COLO829 (cell line): ENCODE measurements around the gene GATM.
A peak's percentile ranks its signal among the peaks of the same experiment; 100 is the strongest.
"Not testable (repeated sequence)": the region's sequence is repeated elsewhere in the genome, so short reads cannot be mapped to it uniquely, and the experiment has no call there.

Source experiments
- DNase-seq: peaks from one replicate; pipeline ENCODE4 v3.0.0; 2012; ENCODE audit warnings: low spot score

The GATM gene

DNA sequence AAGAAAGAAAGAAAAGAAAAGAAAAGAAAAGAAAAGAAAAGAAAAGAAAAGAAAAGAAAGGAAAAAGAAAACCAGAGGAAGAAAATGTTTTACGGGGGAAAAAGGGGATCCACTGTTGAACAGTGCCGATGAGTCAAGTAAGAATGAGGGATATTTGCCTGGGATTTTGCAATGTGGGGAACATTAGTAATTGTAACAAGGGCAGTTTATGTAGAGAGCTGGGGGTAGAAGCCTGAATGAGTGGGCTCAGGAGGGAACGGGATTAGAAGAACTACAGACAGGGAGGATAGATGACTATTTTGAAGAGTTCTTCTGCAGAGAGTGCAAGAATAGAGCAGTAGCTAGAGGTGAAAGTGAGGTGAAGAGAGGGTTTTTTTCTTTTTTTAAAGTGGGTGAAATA lies 28.7 kb downstream of the GATM start:
- no peak for DNase-seq

DNA sequence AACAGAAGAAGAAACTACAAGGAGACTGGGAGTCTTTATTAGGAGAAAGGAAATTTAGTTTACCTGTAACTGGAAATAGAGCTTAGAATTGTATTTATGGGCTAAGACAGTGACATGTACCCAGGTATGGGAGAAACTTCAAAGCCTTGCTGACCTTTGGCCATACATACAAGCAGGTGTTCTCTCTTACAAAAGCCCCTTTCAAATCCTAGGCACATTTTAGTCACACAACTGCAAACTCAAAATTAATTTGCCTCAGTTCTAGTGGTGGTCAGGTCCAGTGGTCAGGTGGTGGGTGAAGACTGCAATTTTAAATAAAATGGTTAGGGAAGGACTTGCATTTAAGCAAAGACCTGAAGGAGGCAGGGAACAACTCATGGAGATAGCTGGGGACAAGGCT lies 30.4 kb downstream of the GATM start:
- no peak for DNase-seq

DNA sequence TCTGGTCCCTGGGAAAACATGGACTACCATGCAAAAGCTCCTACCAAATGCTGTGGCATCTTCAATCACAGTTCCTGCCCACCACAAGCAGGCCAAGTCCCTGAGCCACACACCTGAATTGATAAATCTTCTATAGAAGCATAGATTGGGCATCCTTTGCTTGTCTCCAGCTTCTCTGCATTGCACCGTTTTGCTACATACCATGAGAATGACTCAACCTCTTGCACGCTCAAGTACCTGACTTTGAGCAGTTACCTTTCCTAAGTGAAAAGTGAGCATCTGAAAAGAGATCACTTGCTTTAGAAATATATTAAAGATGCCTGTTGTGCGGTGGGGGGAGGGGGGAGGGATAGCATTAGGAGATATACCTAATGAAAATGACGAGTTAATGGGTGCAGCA lies 31.3 kb downstream of the GATM start:
- no peak for DNase-seq

DNA sequence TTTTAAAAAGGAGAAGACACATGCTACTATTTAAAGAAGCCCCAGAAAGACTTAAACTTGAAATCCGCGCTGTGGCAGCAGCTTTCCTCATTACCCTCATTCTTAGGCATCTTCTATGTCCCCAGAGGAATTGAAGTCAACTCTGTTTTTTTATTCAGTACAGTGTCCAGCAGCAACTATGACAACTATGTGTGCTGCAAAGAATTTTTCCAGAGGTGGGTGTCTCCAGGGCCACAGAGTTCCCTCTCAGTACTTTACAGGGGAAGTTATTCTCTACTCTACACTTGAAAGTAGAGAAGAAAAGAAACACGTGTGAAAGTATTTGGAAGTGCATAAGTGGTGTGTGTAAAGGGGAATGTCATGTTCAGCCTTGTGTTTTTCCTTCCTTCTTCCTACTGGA lies 32.0 kb downstream of the GATM start:
- DNase-seq = no peak

DNA sequence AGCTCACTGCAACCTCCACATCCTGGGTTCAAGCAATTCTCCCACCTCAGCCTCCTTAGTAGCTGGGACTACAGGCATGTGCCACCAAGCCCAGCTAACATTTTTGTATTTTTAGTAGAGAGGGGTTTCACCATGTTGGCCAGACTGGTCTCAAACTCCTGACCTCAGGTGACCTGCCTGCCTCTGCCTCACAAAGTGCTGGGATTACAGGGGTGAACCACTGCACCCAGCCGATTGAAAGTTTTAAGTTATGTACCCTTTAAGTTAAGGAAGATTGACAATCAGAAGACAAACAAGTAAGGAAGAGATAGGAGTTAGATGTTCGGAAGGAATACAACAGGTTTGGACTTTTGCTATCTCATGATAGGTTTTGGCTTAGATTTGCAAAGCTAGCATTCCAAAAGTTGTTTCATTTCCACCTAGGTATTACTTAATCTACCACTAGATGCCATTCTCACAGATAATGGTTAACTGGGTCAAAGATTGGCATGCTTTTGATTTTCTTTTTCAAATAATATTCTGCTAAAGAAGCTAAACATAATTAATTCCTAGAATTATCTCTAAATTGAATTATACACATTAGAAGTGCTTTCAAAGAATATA lies 35.0 kb downstream of the GATM start:
- DNase-seq = no peak

DNA sequence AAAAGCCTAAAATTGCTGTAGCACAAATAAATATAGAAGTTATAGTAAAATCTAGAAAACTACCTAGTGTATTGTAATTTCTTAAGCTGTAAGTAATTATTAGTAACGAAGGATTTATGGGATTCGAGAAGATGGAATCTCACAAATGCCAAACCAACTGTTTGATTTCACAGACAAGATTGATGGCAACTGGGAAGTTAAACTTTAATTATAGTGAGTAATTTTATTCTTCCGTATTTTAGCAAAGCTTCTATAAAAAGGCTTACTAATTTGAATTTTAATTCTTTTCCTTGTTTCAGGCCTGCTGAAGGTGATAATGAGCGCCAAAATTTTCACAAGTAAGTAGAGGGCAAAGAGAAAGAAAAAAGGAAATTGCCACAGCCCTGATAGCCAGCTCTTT lies 36.6 kb downstream of the GATM start:
- no peak for DNase-seq

DNA sequence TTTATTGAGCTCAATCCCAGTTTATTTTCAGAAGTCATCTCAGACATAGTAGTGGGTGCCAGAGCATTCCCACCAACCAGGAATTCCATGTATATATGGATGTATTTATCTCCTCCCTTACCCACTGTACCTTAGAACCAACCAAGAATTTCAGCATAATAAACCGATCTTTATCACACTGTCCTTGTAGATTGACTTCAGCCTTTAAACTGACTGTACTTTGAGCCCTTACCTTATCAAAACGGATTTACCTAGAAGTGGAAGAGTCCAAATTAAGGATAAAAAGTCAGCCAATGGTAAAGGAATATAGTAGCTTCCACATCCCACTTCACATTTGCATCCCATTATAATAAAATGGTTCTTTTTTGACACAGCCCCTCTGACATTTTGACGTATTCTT lies 37.9 kb downstream of the GATM start:
- no peak for DNase-seq

DNA sequence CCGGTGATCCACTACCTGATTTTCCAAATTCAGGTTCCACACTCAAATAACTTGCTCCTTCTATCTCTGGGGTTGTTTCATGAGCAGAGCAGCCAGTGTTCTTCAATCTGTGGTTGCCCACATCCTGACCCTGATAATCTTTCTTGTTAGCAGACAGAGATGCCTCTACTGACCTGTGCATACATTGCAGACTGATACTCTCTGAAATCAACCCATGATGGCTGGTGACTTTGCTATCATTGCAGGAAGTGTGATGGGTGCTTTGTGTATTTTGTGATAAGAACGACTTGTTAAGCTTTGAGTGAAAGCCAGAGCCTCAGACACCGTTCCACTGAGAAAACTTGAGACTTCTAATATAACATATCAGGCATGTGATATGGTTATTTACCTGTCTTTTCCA lies 39.9 kb downstream of the GATM start:
- no peak for DNase-seq

DNA sequence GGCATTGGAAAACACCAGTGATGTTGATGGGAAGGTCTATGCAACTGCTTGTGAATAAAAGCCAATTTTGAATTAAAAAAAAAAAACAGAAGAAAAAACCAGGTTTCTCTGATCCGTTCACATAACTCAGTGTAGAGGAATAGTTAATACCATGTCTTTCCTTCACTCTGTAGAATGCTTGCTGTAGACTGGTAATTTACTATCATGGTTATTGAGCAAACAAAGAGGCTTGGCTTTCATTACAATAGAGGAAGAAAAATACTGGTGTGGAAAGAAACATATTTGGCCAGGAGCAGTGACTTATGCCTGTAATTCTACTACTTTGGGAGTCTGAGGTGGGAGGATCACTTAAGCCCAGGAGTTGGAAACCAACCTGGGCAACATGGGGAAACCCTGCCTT lies 41.1 kb downstream of the GATM start:
- no peak for DNase-seq

DNA sequence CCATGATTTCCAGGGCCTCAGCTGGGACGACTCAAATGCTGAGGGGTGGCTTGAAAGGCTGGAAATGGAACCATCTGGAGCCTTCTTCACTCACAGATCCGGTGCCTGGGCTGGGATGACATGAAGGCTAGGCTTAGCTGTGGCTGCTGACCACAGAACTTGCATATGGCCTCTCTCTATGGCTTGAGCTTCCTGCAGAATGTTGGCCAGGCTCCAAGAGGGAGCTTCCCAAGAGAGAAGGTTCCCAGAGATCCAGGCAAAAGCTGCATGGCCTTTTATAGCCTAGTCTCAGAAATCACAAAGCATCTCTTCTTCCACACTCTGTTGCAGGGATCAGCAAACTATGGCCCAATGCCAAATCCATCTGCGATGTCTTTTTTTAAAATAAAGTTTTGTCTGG lies 44.8 kb downstream of the GATM start:
- DNase-seq = peak; percentile 87

DNA sequence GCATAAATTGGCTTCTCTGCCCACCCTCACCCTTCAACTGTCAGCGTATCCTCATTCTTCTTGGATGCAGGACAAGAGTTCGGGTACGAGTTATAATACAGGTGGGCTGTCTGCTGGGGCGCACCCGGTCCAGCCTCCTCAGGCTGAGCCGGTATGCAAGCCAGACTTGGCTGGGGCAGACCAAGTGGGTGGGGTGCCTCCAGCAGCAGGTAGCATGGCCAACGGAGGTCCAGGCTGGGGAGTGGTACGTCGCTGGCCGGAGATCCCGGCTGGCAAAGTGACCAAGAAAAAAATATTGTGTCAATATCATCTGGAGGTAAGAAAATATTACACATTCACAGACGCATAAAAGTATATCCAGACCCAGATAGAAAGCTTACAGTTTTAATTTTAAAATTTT lies 45.6 kb downstream of the GATM start:
- no peak for DNase-seq

DNA sequence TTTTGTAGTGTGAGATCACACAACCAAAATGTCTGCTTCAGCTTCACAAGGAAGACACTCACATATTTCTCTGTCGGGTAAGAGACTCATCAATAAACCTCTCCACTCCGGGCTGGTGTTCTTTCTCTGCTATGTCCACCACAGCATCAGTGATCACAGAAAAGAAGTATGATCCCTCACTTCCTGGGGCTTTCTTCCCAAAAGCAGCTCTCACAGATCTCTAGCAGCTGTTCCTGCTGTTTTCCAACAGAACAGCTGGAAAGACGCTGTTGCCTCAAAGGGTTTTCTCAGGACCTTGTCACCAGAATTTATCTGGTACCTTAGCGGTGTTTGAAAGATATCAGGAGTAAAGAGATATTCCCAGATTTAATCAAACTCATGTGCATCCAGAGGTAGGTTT lies 46.4 kb downstream of the GATM start:
- DNase-seq = no peak

DNA sequence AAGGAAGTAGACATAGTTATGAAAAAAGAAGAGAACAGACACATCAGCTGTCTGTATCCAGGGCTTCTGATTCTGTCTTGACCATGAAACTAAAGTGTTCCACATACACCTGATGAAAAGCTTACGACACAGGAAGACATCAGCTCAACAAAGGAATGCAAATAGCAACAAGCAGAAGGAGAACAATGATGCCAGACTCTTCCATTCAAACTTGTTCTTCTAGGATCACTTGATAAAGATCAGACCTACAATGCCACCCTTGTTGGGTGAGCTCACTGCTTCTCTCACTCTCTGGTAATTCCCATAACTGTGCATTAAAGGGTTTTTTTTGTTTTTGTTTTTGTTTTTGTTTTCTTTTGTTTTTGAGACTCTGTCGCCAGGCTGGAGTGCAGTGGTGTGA lies 49.7 kb downstream of the GATM start:
- no peak for DNase-seq

DNA sequence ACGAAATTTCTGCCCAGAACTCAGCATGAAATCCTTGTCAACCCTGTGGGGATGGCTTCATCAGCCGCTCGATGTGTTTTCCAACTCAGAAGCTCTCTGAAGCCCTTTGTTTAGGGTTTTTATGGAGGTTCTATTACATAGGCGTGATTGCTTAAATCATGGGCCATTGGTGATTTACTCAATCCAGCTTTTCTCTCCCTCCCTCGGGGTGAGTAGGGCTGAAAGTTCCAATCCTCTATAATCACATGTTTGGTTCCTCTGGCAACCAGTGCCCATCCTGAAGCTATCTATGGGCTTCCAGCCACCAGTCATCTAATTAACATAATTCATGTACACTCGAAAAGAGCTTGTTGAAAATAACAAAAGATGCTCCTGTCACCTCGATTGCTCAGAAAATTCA lies 51.6 kb downstream of the GATM start:
- no peak for DNase-seq

DNA sequence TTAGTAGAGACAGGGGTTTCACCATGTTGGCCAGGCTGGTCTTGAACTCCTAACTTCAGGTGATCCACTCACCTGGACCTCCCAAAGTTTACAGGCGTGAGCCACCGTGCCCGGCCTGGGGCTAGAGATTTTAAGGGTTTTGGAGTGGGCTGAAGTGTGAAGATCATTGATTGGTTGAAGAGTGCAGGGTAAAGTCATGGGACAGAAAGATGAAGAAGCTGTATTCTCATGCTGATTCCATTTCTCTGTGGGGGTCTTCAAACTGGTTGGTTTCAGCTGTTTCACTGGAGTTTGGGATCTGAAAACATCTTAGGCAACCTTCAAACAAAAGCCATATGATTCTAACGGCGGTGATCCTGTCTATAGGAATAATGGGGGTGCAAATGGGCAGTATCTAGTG lies 52.1 kb downstream of the GATM start:
- no peak for DNase-seq

DNA sequence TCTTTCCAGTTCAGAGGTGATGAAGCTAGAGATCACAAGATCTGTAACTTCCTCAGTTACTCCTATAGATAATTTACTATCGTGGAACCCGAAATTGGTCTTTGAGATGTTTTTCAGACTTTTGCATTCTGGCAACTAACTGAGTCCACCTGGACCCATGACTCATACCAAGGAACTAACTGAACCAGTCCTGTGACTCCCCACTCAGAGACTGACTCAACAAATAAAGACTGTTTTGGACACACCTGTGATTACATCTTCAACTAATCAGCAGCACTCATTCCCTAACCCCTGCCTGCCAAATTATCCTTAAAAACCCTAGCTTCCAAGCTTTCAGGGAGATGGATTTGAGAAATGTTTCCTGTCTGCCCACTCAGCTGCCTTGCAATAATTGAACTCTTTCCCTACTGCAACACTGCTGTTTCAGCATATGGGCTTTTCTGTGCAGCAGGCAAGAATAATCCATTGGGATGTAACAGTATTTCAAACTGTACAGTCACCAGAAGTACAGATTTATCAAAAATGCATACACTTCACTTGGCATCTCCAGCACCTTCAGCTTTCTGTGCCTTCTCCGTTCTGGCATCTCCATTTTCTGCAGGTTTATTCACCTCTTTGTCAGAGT lies 57.7 kb downstream of the GATM start:
- no peak for DNase-seq

DNA sequence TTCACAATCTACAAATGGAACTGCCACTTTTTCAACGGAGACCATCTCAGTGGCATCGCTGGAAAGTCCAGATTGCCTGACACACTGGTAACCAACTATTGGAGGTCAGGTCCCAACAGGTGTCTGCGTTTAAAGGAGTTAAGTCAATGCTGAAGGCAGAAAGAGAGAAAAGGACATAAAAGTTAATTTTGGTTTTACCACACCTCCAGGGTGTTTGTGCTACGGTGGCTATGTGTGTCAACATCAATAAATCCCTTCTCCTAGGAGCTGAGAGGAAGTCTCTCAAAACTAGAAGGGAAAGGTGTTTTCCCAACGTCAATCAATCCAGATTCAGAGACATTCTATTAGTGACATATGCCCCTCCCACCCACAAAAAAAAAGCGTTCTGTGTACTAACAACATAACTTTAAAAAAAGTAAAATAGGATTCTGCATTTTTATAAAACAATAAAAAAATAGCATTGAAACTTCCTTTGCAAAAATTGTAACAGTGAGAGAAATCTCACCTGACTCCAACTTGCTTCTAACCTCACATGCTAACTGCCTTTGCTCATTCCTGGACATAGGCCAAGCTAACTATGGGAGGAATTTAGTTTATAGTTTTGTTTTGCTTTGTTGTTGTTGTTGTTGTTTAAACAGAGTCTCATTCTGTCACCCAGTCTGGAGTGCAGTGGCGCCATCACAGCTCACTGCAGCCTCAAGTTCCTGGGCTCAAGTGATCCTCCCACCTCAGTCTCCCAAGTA lies 58.7 kb downstream of the GATM start:
- no peak for DNase-seq

DNA sequence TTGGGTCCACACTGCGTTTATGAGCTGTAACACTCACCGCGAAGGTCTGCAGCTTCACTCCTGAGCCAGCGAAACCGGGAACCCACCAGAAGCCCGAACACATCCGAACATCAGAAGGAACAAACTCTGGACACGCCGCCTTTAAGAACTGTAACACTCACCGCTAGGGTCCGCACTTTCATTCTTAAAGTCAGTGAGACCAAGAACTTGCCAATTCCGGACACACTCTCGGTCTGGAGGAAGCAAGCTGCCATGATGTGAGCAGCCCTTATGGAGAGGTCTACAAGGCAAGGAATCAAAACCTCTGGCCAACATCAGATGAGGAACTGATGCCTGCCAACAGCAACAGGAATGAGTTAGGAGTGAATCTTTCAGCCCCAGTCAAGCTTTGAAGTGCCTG lies 63.4 kb downstream of the GATM start:
- DNase-seq = no peak

DNA sequence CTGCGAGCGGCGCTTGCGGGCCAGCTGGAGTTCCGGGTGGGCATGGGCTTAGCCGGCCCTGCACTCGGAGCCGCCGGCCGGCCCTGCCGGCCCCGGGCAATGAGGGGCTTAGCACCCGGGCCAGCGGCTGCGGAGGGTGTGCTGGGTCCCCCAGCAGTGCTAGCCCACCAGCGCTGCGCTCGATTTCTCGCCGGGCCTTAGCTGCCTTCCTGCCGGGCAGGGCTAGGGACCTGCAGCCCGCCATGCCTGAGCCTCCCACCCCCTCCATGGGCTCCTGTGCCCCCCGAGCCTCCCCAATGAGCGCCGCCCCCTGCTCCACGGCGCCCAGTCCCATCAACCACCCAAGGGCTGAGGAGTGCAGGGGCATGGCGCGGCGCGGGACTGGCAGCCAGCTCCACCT lies 64.2 kb downstream of the GATM start:
- DNase-seq = not testable (repeated sequence)
